AG20443 (cell line): ENCODE measurements around the gene PTPRN2.
"Not testable (repeated sequence)": the region's sequence is repeated elsewhere in the genome, so short reads cannot be mapped to it uniquely, and the experiment has no call there.

Experiments used
- DNase-seq: peaks from one replicate; pipeline ENCODE4 v3.0.0; 2012; ENCODE audit warnings: low spot score, mixed read lengths

The PTPRN2 gene

GRCh38 chr7:157493017-157493416 is 1094.6 kb downstream of the PTPRN2 start:
- DNase-seq, result no peak

- no peak for DNase-seq
These were observed 1097.1 kb downstream of the PTPRN2 start for GRCh38 chr7:157490465-157490912.

GRCh38 chr7:157489870-157490269 is 1097.8 kb downstream of the PTPRN2 start:
- not testable (repeated sequence) for DNase-seq
